HT1080 (cell line): ENCODE results near the gene LSM14B. TPM values are rescaled to one million over a fixed set of nuclear protein-coding genes. Genes with fewer than 3 reads are reported as not detected.
"Not testable (repeated sequence)": the region's sequence is repeated elsewhere in the genome, so short reads cannot be mapped to it uniquely, and the experiment has no call there.

Experiments used
- DNase-seq: peaks from one replicate; pipeline ENCODE4 v3.0.0-alpha.2; 2015; ENCODE audit warnings: low read depth
- total RNA-seq: library from RNA; depleted of rRNA; stranded (reverse); fragments of >200 nt; shearing (Covaris generic); gene quantifications from 2 replicates; pipeline ENCODE4 v1.2.3, GENCODE V29; 2014

LSM14B gene
- total RNA-seq, 1 experiment from 2014 or later, result 39.7 TPM

DNA sequence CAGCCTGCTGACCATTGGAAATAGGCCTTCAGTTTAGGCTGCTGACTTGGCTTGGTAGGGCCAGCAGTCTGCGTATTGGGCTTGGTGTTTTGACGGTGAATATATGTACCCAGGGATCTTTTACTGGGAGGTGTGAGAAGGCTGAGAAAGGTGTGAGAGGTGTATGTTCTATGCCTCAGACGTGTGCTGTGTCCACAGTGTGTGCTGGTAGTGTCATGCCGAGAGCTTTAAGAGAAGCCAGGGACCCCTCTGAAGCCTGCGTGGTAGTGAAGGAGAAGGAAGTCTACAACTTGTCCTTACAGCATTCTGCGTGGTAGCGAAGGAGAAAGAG lies 23.4 kb downstream of the LSM14B start:
- DNase-seq, result no peak

DNA sequence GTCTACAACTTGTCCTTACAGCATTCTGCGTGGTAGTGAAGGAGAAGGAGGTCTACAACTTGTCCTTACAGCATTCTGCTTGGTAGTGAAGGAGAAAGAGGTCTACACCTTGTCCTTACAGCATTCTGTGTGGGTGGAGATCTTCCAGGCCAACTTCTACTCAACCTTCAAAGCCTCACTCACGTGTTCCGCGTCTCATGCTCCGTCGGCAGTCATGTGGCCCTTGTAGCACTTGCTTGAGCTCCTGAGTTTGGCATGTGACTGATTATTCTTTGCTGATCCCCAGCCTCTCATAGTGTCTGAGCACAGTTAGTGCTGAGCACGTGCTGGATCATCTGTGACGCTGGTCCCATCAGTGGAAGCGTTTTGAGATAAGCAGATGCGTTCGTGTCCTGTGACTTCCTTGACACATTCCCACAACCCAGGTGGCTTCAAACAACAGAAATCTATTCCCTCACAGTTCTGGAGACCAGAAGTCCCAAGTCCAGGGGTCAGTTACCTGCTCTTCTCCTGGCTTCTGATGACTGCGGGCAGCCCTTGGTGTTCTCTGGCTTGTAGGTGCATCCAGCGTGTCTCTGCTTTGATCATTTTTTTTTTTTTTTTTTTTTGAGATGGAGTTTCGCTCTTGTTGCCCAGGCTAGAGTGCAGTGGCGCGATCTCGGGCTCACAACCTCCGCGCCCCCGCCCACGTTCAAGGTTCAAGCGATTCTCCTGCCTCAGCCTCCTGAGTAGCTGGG lies 23.9 kb downstream of the LSM14B start:
- DNase-seq, result no peak

DNA sequence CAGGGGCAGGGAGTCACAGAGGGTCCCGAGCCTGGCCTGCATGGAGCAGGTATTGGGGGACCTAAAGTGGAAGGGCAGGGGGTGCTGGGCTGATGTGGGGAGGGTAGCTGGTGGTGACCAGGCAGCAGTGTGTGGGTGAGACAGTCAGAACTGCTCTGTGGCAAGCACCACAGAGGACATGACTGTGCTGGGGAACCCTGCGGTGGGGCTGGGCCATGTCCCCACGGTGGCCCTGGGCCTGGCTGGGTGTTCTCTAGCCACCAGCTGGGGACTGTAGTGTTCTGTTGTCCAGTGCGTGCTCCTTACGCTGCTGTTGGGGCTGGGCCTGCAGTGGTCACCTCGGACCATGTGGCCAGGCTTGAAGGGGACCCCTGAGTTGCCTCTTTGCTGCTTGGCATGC lies 24.9 kb downstream of the LSM14B start:
- no peak for DNase-seq

DNA sequence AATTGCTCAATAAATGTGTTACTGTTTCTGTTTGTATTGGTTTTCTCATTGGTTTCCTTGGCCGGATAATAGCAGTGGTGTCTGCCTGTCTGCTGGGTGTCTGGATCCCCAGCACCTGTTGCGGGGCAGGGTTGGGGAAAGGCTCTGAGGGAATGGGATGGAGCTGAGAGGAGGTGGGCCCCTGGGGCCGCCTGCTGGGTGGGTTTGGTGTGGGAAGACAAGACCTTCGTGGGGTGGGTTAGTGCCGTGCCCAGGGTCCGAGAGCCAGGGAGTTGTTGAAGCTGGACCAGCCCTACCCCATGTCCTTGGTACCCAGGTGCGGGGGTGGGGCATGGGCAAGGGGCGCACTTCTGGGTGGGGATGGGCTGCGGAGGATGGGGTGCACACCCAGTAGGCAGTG lies 25.3 kb downstream of the LSM14B start:
- DNase-seq, result no peak

DNA sequence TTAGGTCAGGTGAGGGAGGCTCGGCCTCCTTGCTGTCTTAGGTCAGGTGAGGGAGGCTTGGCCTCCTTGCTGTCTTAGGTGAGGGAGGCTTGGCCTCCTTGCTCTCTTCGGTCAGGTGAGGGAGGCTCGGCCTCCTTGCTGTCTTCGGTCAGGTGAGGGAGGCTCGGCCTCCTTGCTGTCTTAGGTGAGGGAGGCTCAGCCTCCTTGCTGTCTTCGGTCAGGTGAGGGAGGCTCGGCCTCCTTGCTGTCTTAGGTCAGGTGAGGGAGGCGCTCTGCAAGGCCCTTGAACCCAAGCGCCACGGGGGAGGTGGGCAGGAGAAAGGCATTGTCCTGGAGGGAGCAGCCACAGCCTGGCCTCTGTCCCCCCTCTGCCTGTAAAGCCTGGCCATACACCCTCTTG lies 26.1 kb downstream of the LSM14B start:
- not testable (repeated sequence) for DNase-seq

DNA sequence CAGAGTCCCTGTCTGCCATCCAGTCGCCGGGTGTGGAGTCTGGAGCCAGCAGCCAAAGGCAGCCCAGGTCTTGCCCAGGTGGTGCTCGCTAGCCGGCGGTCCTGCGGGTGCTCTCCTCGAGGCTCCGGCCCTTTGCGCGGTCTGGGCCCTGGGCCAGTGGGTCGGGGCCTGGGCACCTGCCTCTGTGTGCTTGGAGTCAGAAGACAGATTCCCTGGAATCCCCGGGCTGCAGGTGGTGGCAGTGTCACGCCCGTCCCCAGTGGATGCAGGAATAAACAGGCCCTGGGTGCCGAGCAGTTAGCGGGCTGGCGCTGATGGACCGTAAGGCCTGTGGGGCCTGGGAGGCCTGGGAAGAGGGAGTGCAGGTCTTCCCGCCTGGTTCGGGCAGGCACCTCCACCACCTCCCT lies 26.6 kb downstream of the LSM14B start:
- DNase-seq, result no peak

DNA sequence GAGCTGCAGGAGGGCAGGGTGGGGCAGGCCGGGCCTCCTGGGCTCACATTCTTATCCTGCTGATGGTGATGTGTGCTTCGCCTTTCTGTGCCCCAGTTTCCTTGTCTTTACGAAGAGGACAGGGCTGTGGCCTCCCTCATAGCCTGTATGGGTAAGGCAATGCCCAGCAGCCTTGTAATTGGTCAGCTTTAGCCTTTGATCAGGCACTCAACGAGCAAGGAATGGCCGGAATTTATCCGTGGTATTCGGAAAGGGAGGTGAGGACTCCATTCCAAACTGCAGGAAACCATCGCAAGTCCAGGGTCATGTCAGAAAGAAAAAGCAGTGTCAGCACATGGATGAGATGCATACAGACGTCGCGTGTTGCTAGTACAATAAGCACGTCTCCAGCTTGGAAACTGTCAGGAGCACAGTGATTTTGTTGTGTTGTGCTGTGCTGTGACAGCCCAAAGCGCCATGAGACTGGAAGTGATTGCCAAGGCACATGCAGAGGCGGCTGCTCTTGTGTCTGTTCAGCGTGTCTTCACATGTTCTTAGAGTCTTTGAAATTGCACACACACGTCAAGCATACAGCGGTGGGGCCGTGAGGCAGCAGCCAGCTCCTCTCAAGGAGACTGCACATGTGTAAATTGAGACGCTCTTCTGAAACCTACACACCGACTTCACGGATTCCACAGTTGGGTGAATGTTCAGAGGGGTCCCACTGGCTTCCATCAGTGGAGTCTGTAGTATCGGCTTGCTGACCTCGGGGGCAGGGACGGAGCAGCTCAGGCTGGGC lies 27.4 kb downstream of the LSM14B start:
- no peak for DNase-seq

DNA sequence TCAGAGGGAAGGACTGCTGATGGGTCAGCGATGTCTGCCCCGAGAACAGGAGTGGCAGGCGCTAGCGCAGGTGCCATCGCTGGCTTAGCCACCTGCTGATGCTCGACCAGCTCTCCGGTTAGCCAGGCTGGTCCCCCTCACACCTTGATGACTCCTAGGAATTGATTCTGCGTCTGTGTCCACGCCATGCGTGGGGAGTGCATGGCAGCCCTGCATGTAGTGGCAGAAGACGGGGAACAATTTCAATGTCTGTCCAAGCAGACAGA lies 28.0 kb downstream of the LSM14B start:
- no peak for DNase-seq

DNA sequence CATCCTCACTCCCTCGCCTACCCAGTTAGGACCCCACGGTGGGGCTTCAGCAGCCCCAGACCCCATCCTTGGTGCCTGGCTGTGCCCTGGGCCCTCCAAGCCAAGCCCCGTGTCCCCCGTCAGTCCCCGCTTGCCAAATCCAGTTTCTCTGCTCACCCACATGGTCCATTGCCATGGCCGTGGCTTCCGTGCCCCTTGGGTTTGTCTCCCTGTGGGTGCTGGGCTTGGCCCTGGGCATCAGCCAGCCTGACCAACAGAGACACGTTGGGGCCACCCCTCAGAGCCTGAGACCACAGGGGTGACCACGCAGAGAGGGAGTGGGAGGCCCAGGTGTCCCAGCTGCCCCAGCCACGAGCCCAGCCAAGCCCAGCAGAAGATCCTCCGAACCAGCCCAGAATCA lies 28.9 kb downstream of the LSM14B start:
- DNase-seq, result no peak

DNA sequence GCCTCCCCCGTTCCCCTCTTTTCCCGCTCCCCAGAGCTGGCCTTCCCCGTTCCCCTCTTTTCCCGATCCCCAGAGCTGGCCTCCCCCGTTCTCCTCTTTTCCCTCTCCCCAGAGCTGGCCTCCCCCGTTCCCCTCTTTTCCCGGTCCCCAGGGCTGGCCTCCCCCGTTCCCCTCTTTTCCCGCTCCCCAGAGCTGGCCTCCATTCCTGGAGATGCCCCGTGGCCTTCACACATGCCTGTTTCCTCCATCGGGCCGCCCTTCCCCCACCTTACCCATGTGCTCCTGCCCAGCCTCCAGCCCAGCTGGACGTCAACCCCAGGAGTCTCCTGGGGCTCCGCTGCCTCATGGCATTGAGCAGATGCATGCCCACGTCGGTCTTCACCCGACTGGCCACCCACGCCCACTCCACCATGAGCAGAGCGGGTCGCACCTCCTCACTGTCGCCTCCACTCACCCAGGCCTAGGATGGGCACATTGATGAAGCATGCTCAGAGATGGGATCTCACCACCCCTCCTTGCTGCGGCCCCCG lies 29.6 kb downstream of the LSM14B start:
- DNase-seq, result no peak

DNA sequence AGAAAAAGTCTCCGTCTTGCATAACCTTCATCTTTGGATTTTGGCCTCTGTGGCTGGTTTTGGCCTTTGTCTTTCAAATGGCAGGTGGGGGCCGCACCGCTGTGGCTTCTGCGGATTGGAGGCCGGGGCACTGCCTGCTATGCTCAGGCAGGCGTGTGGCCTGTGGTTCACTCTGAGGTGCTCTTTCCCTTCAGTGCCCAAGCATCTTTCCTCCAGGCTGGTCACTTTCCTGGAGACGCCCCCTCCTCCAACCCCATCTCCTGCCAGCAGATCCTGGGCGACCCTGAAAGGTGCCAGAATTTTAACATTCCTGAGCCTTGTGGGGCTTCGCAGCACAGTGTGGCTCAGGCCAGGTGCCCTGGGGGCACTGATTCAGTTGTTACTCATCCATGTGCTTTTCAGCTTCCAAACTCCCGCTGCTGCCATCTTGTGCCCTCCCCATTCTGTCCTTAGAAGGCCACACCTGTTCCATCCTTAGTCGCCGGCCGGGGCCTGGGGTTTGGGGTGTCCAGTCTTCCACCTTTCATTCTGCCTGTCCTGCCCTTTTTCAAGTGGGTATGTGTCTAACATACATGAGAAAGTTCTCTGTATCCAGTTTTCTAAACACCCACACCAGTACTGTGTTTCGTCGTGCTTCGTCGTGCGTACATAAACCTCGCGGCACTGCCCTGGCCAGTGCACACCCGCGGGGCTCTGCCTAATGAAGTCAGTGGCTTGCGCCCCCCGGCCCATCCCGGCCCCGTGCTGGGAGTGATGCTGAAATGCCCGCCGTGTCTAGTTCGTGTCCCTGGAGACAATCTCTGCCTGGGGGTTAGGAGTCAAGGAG lies 33.4 kb downstream of the LSM14B start:
- DNase-seq, result no peak

DNA sequence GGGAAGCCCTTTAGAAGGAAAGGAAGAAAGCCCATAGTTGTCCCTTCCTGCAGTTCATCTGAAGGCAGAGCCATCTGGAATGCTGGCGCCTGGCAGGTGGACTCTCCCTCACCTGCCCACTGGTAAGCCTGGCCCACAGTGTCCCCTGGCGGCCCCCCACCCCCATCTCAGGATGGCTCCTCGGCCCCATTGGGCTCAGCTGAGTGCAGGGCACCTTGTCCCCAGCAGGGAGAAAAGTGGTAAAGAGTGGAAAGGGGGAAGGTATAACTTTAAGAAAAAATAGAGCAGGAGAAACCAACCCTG lies 33.9 kb downstream of the LSM14B start:
- no peak for DNase-seq

DNA sequence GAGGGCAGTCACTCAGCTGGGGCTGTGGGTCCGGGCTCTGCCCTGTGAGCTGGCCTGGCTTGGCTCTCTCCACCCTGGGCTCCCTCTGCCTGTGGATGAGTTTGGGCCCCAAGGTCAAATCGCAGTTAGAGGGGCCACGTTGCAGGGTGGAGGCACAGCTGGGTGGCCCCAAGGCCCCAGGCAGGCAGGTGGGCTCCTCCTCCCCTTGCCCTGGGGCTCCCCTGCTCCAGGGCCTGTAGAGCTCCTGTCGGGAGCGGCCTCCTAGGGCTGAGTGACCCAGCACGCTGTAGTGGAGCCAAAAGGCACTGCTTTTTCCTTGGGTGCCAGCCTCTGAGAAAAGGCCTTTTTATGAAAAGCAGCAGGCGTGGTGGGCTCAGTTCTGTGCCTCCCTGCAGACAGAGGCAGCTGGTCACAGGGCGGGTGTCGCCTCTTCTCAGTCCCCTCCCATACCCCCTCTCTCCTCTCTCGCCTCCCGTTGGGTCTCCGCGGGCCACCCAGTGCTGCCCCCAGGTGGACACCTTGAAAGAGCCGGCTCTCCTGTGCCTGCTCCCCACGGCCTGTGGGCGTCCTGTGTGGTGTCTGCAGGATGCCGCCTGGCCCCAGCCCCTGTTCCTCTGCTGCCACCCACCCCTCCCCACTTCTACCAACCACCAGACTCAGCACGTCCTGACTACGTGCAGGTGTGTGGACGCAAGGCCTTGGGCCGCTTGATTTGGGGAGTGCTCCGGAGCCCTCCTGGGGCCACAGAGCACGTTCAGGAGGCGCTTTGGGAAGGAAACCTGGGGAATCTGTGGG lies 34.5 kb downstream of the LSM14B start:
- no peak for DNase-seq

DNA sequence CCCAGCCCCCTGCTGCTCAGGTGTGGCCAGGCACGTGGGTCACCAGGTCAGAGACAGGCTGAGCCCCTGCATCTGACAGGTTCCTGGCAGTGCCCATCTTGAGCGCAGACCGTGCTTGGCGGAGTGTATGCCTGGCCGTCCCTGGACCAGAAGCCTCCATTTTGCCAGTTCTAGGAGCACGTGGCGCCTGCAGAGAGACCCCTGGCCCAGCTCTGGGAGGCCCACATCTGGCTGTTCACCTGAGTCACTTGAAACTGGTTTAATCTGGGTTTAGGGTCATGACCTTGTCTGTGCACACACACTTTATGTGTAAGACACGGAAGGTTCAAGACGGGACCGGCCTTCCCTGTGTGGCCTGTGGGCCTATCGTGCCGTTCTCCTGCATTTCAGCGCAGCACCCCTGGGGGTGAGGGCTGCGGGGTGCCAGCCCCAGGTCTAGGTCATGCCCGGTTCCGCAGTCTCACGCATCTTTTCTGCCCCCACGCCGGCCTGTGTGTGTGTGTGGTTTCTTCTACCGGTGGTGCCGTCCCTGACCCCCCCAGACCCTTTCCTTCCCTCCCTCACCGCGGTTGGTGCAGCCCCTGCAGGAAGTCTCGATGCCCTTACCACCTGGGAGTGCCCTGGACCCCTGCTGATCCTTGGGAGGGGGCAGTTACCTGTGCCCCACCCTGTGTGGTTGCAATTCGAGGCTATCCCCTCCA lies 35.3 kb downstream of the LSM14B start:
- no peak for DNase-seq

DNA sequence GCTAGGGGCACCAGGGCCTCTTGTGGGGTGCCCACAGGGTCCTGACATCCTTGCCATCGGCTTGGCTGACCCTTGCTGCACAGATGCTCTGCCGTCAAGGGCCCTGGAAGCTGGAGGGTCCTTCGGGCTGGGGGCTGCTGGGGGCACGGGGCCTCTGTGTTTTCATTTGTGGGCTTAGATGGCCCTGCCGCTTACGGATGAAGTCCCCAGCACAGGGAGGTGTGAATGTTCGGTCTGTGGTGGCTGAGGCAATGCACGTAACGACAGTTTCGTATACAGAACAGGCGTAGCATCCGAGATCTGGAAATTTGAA lies 35.8 kb downstream of the LSM14B start:
- DNase-seq, result no peak

DNA sequence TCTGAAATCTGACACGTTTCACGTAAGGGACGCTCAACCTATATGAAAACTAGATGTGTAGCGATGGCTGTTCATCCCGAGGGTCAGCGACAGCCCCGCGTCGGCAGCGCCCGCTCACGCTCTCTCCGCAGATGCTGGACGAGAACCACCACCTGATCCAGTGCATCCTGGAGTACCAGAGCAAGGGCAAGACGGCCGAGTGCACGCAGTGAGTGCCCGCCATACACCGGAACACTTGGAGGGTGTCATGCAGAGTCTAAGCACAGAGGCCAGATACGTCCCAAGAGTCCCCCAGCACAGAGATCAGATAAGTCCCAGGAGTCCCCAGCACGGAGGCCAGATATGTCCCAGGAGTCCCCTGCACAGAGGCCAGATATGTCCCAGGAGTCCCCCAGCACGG lies 36.3 kb downstream of the LSM14B start:
- no peak for DNase-seq

DNA sequence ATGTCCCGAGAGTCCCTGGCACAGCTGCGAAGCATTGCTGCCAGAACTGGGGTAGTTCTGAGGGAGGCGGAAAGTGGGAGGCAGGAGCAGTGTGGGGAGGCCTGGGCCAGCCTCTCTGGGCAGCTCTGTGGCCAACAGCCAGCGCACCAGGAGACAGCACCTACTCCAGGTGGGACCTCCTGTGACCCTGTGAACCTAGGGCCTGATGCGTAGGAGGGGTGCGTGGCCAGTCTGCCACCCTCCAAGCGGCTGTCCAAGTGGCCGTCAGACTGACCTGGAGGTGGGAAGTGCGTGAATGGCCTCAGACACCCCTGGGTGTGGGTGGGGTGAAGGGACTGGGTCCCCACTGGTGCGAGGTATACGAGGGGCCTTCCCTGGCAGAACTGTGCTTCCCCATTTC lies 36.8 kb downstream of the LSM14B start:
- no peak for DNase-seq

DNA sequence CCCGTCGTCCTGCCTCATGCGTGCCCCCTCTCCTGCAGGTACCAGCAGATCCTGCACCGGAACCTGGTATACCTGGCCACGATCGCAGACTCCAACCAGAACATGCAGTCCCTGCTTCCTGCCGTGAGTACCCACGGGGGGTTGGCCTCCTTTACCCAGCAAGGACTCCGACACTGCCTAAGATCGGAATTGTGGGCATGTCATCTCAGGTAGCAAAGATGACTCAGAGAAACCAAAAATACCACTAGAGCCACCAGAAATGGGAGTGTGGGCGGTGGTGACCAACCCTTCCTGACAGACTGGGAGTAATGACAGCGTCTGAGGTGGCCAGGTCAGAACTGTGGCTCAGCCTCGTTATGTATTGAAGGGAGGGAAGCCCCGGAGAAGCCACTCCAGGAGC lies 37.6 kb downstream of the LSM14B start:
- peak; percentile 25 for DNase-seq

DNA sequence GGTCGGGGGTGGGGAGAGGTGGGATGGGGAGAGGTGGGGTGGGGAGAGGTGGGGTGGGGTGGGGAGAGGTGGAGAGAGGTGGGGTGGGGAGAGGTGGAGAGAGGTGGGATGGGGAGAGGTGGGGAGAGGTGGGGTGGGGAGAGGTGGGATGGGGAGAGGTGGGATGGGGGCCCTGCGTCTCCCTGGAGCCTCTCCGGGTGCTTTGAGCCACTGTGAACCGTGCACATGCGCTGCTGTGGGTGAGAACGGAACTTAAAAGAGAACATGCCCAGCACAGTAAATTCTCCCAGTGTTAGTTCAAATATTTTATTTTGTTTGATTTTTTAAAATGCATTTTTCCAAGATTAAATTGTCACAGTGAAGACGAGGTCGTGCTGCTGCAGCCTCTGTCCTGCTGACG lies 38.0 kb downstream of the LSM14B start:
- no peak for DNase-seq

DNA sequence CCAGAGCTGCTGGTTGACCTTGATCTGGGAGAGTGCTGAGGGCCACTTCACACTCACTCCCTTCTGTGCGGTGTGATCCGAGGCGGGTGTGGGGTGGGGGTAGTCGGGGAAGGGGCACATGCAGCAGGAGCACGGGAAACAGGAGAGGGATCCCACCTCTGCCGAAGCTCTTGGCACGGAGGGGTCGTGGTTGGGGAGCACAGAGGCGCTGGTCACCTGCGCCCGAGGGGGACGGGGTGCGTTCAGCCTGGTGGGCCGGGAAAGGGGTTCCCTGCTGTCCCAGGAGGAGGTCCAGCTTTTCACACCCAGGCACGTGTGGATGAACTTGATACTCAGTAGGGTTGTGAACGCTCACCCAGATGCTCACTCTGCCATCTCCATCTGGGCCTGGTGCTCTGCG lies 38.6 kb downstream of the LSM14B start:
- DNase-seq, result no peak

DNA sequence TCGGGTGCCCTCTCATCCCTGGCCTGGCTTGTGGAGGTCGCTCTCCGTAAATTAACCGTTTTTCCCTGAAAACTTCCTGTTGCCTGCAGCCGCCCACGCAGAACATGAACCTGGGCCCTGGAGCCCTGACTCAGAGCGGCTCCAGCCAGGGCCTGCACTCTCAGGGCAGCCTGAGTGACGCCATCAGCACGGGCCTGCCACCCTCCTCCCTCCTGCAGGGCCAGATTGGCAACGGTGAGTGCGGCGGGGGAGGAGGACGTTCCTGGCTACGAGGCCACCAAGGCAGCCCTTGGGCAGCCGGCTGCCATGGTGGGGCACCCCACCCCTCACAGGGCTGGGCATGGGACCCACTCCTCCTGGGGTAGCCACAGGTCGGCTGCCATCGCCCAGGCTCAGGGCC lies 39.1 kb downstream of the LSM14B start:
- DNase-seq, result no peak
